ENCODE data around the gene PDE8B. TPM values are rescaled to one million over a fixed set of nuclear protein-coding genes. Genes with fewer than 3 reads are reported as not detected.

The PDE8B gene
- total RNA-seq, 1 experiment from 2014 or later: 0.17 TPM

- no peak for ATAC-seq
Observed at GRCh38 chr5:77186652-77187370, 23.7 kb upstream of the PDE8B start.

More at GRCh38 chr5:77186652-77187370, 23.7 kb upstream of the PDE8B start:
- no peaks in the 10 kb centered on the region for H3K9me3 ChIP-seq (ENCODE audit: control insufficient read depth in 1 of 2, insufficient read depth in 1 of 2, low read depth in 1 of 2, low read length in 2 of 2)
- no peak overlapping the region for H3K4me3 ChIP-seq (replicated peaks in 1 of 2; ENCODE audit: low read depth in 1 of 2, low read length in 2 of 2)
- intact Hi-C loops (cut with micrococcal nuclease): no loop called here
- H3K79me2 ChIP-seq (ENCODE audit: insufficient read depth, low read length): no peaks in the 10 kb centered on the region
- no peaks in the 10 kb centered on the region for H3K36me3 ChIP-seq (ENCODE audit: control insufficient read depth in 1 of 2, insufficient read depth in 2 of 2, low read length in 2 of 2)
- no peaks in the 10 kb centered on the region for H3K9me2 ChIP-seq (ENCODE audit: insufficient read depth)
- no peak overlapping the region for H3K27ac ChIP-seq (ENCODE audit: low read depth, low read length)
- no peaks in the 10 kb centered on the region for H3K4me1 ChIP-seq (ENCODE audit: control insufficient read depth in 1 of 2, insufficient read depth in 2 of 2, low read length in 2 of 2)
- no peak for DNase-seq (ENCODE audit: low read depth, low spot score)
- no TSS peak for BruUV-seq (replicated peaks)
- no peak overlapping the region for H2AFZ ChIP-seq (ENCODE audit: low read depth, low read length, poor library complexity, severe bottlenecking)
- no peak for TF ChIP-seq EZH2 (IDR thresholded peaks at IDR 0.05)
- no peak for TF ChIP-seq POLR2AphosphoS5 (IDR thresholded peaks at IDR 0.05; ENCODE audit: low read depth, low read length)
- TF ChIP-seq TCF7L2 (IDR thresholded peaks at IDR 0.05; ENCODE audit: borderline replicate concordance, extremely low read depth, insufficient read depth, insufficient read length): no peak
- no peak for TF ChIP-seq EGR1 (IDR thresholded peaks at IDR 0.05; ENCODE audit: low read depth)
- TF ChIP-seq EZH2phosphoT487 (IDR thresholded peaks at IDR 0.05; ENCODE audit: borderline replicate concordance): no peak
- TF ChIP-seq CEBPB (IDR thresholded peaks at IDR 0.05; ENCODE audit: low read depth): no peak
- TF ChIP-seq REST (IDR thresholded peaks at IDR 0.05; ENCODE audit: low read depth): no peak
- TF ChIP-seq POLR2A (IDR thresholded peaks at IDR 0.05; ENCODE audit: borderline replicate concordance, extremely low read depth, insufficient read depth, insufficient read length): no peak
- TF ChIP-seq SRF (IDR thresholded peaks at IDR 0.05; ENCODE audit: low read depth): no peak
- no peak for TF ChIP-seq ELF1 (IDR thresholded peaks at IDR 0.05; ENCODE audit: borderline replicate concordance, low read depth)
- TF ChIP-seq FOSL1 (IDR thresholded peaks at IDR 0.05; ENCODE audit: low read depth): no peak
- no peak for TF ChIP-seq CTCF (IDR thresholded peaks at IDR 0.05 in 2 of 3, conservative IDR thresholded peaks at IDR 0.05 in 1 of 3; ENCODE audit: borderline replicate concordance in 1 of 3, insufficient read depth in 1 of 3, low read depth in 2 of 3, low read length in 2 of 3)
- no peak for TF ChIP-seq SIN3A (IDR thresholded peaks at IDR 0.05; ENCODE audit: low read depth)
- TF ChIP-seq ZBTB33 (IDR thresholded peaks at IDR 0.05; ENCODE audit: extremely low read depth, insufficient replicate concordance, low read length): no peak
- CTCF ChIA-PET: no interaction called here
- POLR2A ChIA-PET: no interaction called here
- no peaks in the 10 kb centered on the region for H3K27me3 ChIP-seq (ENCODE audit: insufficient read depth, low read length)
- no peak overlapping the region for H3K9ac ChIP-seq (ENCODE audit: low read length)
- H4K20me1 ChIP-seq (ENCODE audit: insufficient read depth): no peaks in the 10 kb centered on the region
- RAD21 ChIA-PET (ENCODE audit: low non-redundant PET in 1 of 2, low total read pairs in 2 of 2, uncharacterized antibody in 2 of 2, unreplicated experiment in 2 of 2): no interaction called here
- H3K4me2 ChIP-seq (ENCODE audit: low read length): no peak overlapping the region

Data from HCT116 (cell line).